Embryonic facial prominence (tissue), 1 donor: ENCODE results near the gene DBR1.
A peak's percentile ranks its signal among the peaks of the same experiment; 100 is the strongest.
"Not testable (repeated sequence)": the region's sequence is repeated elsewhere in the genome, so short reads cannot be mapped to it uniquely, and the experiment has no call there.

Experiments used
- DNase-seq: peaks from one replicate; pipeline ENCODE4 v3.0.0-alpha.2; 2016; ENCODE audit errors: extremely low spot score

DBR1 gene

GRCh38 chr3:138186803-138187295, 12.1 kb upstream of the DBR1 start:
- DNase-seq, result peak; percentile 87

GRCh38 chr3:138186221-138186620, 11.5 kb upstream of the DBR1 start:
- no peak for DNase-seq

GRCh38 chr3:138184994-138185393, 10.3 kb upstream of the DBR1 start:
- no peak for DNase-seq

- DNase-seq, result no peak
Observed at GRCh38 chr3:138180375-138181029, 5.8 kb upstream of the DBR1 start.

GRCh38 chr3:138173769-138174420, 826 bp downstream of the DBR1 start:
- DNase-seq, result no peak

- no peak for DNase-seq
Observed at GRCh38 chr3:138172625-138173024, 2.1 kb downstream of the DBR1 start.

- DNase-seq, result no peak
Observed at GRCh38 chr3:138165061-138165460, 9.7 kb downstream of the DBR1 start.

- no peak for DNase-seq
Observed at GRCh38 chr3:138157743-138158142, 17.0 kb downstream of the DBR1 start.

- no peak for DNase-seq
Observed at GRCh38 chr3:138154534-138154933, 20.2 kb downstream of the DBR1 start.

GRCh38 chr3:138148503-138148902, 26.2 kb downstream of the DBR1 start:
- no peak for DNase-seq

GRCh38 chr3:138142181-138142580, 32.5 kb downstream of the DBR1 start:
- DNase-seq, result not testable (repeated sequence)

- no peak for DNase-seq
Observed at GRCh38 chr3:138140940-138141339, 33.8 kb downstream of the DBR1 start.

GRCh38 chr3:138139691-138140090, 35.0 kb downstream of the DBR1 start:
- DNase-seq, result no peak

GRCh38 chr3:138137861-138138260, 36.9 kb downstream of the DBR1 start:
- DNase-seq, result no peak

GRCh38 chr3:138136201-138136600, 38.5 kb downstream of the DBR1 start:
- DNase-seq, result no peak

GRCh38 chr3:138135833-138136194, 38.9 kb downstream of the DBR1 start:
- DNase-seq, result no peak

GRCh38 chr3:138135146-138135832, 39.4 kb downstream of the DBR1 start:
- DNase-seq, result no peak

- no peak for DNase-seq
Observed at GRCh38 chr3:138132239-138132638, 42.5 kb downstream of the DBR1 start, which contains the start of gene A4GNT. TSS of gene A4GNT (minus strand) at chr3:138132390. CDS start at chr3:138131256, 1,134 bp downstream.

- DNase-seq, result no peak
Observed at GRCh38 chr3:138127636-138128365, 46.9 kb downstream of the DBR1 start.

- DNase-seq, result no peak
Observed at GRCh38 chr3:138125548-138126221, 49.0 kb downstream of the DBR1 start.

GRCh38 chr3:138124706-138125355, 49.9 kb downstream of the DBR1 start:
- no peak for DNase-seq
